ENCODE measurements around the gene EPHA8.

Gene EPHA8

GRCh38 chr1:22645931-22646330 lies 82.6 kb downstream of the EPHA8 start:
- no peak for DNase-seq (ENCODE audit: extremely low spot score)
- no peak for TF ChIP-seq TARDBP (IDR thresholded peaks at IDR 0.05)
- no peak for TF ChIP-seq SP1 (IDR thresholded peaks at IDR 0.05)
- TF ChIP-seq ELF4 (IDR thresholded peaks at IDR 0.05): no peak
- CTCF ChIA-PET: no interaction called here
- POLR2A ChIA-PET: no interaction called here

- TF ChIP-seq L3MBTL2 (conservative IDR thresholded peaks at IDR 0.05) (no peak), FOXA1 (IDR thresholded peaks at IDR 0.05) (no peak), SUZ12 (IDR thresholded peaks at IDR 0.05) (no peak), PKNOX1 (IDR thresholded peaks at IDR 0.05) (no peak), BHLHE40 (IDR thresholded peaks at IDR 0.05; ENCODE audit: borderline replicate concordance) (no peak), FOXM1 (IDR thresholded peaks at IDR 0.05; ENCODE audit: borderline replicate concordance) (no peak), HDGF (IDR thresholded peaks at IDR 0.05; ENCODE audit: borderline replicate concordance) (no peak), ELF4 (IDR thresholded peaks at IDR 0.05) (no peak), LEF1 (IDR thresholded peaks at IDR 0.05; ENCODE audit: borderline replicate concordance) (no peak), ARNT (IDR thresholded peaks at IDR 0.05) (no peak), TARDBP (IDR thresholded peaks at IDR 0.05) (no peak), ZNF384 (IDR thresholded peaks at IDR 0.05) (no peak), NFRKB (IDR thresholded peaks at IDR 0.05) (no peak), CTBP1 (IDR thresholded peaks at IDR 0.05; ENCODE audit: borderline replicate concordance) (no peak), SP1 (IDR thresholded peaks at IDR 0.05) (no peak), FOXK2 (IDR thresholded peaks at IDR 0.05) (no peak)
- POLR2A ChIA-PET: no interaction called here
- CTCF ChIA-PET: no interaction called here
- DNase-seq (ENCODE audit: extremely low spot score): no peak
These were observed 83.1 kb downstream of the EPHA8 start for GRCh38 chr1:22646384-22646783.

- POLR2A ChIA-PET: no interaction called here
- CTCF ChIA-PET: no interaction called here
- TF ChIP-seq CTBP1 (IDR thresholded peaks at IDR 0.05; ENCODE audit: borderline replicate concordance) (0 out of 2 replicates have a peak, but pooled peaks have one; percentile 4), L3MBTL2 (conservative IDR thresholded peaks at IDR 0.05) (no peak), FOXK2 (IDR thresholded peaks at IDR 0.05) (no peak)
- no peak for DNase-seq (ENCODE audit: extremely low spot score)
These were observed 86.9 kb downstream of the EPHA8 start for GRCh38 chr1:22650089-22650693.

GRCh38 chr1:22651941-22652856 lies 88.9 kb downstream of the EPHA8 start:
- ChIA-PET CTCF (no interaction called here), POLR2A (no interaction called here)

GRCh38 chr1:22652881-22653316 lies 89.6 kb downstream of the EPHA8 start, which contains the start of gene C1QB:
Gene C1QB, plus strand, starts transcription at chr1:22653236. Its CDS starts 6,227 bp downstream, at chr1:22659463.
- TF ChIP-seq FOXA1 (IDR thresholded peaks at IDR 0.05) (no peak), FOXM1 (IDR thresholded peaks at IDR 0.05; ENCODE audit: borderline replicate concordance) (no peak), L3MBTL2 (conservative IDR thresholded peaks at IDR 0.05) (no peak), HDGF (IDR thresholded peaks at IDR 0.05; ENCODE audit: borderline replicate concordance) (no peak), SP1 (IDR thresholded peaks at IDR 0.05) (no peak), SUZ12 (IDR thresholded peaks at IDR 0.05) (no peak), ZNF384 (IDR thresholded peaks at IDR 0.05) (no peak), BHLHE40 (IDR thresholded peaks at IDR 0.05; ENCODE audit: borderline replicate concordance) (no peak), FOXK2 (IDR thresholded peaks at IDR 0.05) (no peak), LEF1 (IDR thresholded peaks at IDR 0.05; ENCODE audit: borderline replicate concordance) (no peak), PKNOX1 (IDR thresholded peaks at IDR 0.05) (no peak), ARNT (IDR thresholded peaks at IDR 0.05) (no peak)
- CTCF ChIA-PET: no interaction called here
- DNase-seq (ENCODE audit: extremely low spot score): no peak
- POLR2A ChIA-PET: no interaction called here

More at GRCh38 chr1:22651941-22652856, 88.9 kb downstream of the EPHA8 start:
- TF ChIP-seq PKNOX1 (IDR thresholded peaks at IDR 0.05) (no peak), BHLHE40 (IDR thresholded peaks at IDR 0.05; ENCODE audit: borderline replicate concordance) (no peak), FOXK2 (IDR thresholded peaks at IDR 0.05) (no peak), ARNT (IDR thresholded peaks at IDR 0.05) (no peak), NFRKB (IDR thresholded peaks at IDR 0.05) (no peak), FOXM1 (IDR thresholded peaks at IDR 0.05; ENCODE audit: borderline replicate concordance) (no peak), ZNF384 (IDR thresholded peaks at IDR 0.05) (no peak), ELF4 (IDR thresholded peaks at IDR 0.05) (no peak), CTBP1 (IDR thresholded peaks at IDR 0.05; ENCODE audit: borderline replicate concordance) (no peak), L3MBTL2 (conservative IDR thresholded peaks at IDR 0.05) (no peak), SUZ12 (IDR thresholded peaks at IDR 0.05) (no peak), FOXA1 (IDR thresholded peaks at IDR 0.05) (no peak), TARDBP (IDR thresholded peaks at IDR 0.05) (no peak), SP1 (IDR thresholded peaks at IDR 0.05) (no peak), HDGF (IDR thresholded peaks at IDR 0.05; ENCODE audit: borderline replicate concordance) (no peak), LEF1 (IDR thresholded peaks at IDR 0.05; ENCODE audit: borderline replicate concordance) (no peak)
- DNase-seq (ENCODE audit: extremely low spot score): no peak
